PFSK-1 (cell line): ENCODE measurements around the gene ADAMTS16.

Source experiments
- FOXP2 ChIP-seq: optimal IDR thresholded peaks from 2 replicates; pipeline ENCODE3; 2011; ENCODE audit warnings: borderline replicate concordance, control low read depth, inconsistent platforms; ENCODE audit not compliant: insufficient read depth; ENCODE audit errors: extremely low read length, extremely low read depth
- POLR2AphosphoS5 ChIP-seq: IDR thresholded peaks from 2 replicates; pipeline ENCODE4 v1.6.1; 2012; ENCODE audit warnings: low read depth, mild to moderate bottlenecking, control low read depth, low read length, moderate library complexity
- REST ChIP-seq, 2 experiments: IDR thresholded peaks; 2 replicates each; pipeline versions ENCODE4 v1.6.1 to v1.8.0; 2011 to 2012; ENCODE audit warnings: low read depth in 2 of 2, low read length in 2 of 2, control low read depth in 1 of 2, inconsistent platforms in 1 of 2, mild to moderate bottlenecking in 1 of 2, moderate library complexity in 1 of 2; ENCODE audit not compliant: insufficient read depth in 1 of 2
- TAF1 ChIP-seq: IDR thresholded peaks from 2 replicates; pipeline ENCODE4 v1.6.1; 2012; ENCODE audit warnings: low read length, control low read depth, borderline replicate concordance; ENCODE audit not compliant: insufficient read depth

- TF ChIP-seq POLR2AphosphoS5 (no peak), REST (IDR thresholded peaks at IDR 0.05; ENCODE audit: insufficient read depth in 1 of 2, low read depth in 2 of 2, low read length in 2 of 2) (no peak), TAF1 (no peak), FOXP2 (no peak)
Observed at GRCh38 chr5:5182508-5183188, 42.5 kb downstream of the ADAMTS16 start.
